GM06990 (cell line): ENCODE results near the gene PLXNB2.

Experiments used
- DNase-seq: peaks from one replicate; pipeline ENCODE4 v3.0.0-alpha.2; 2011; ENCODE audit not compliant: insufficient read length; ENCODE audit errors: extremely low read depth
- H3K27me3 ChIP-seq: replicated peaks from 2 replicates; pipeline ENCODE4 v1.6.0; 2011; ENCODE audit warnings: low read length; ENCODE audit not compliant: control insufficient read depth, insufficient read depth
- H3K36me3 ChIP-seq: 2 replicates; pipeline ENCODE4 v1.5.1; 2011; ENCODE audit warnings: low read length; ENCODE audit not compliant: control insufficient read depth, insufficient read depth
- H3K4me3 ChIP-seq: replicated peaks from 2 replicates; pipeline ENCODE4 v1.5.1; 2011; ENCODE audit warnings: low read depth, mild to moderate bottlenecking, control low read depth, low read length
- TF ChIP-seq, protein P1 (sequence below): IDR thresholded peaks from 2 replicates; pipeline ENCODE4 v1.5.1; 2011; ENCODE audit warnings: low read length, control low read depth, mild to moderate bottlenecking, inconsistent platforms; ENCODE audit not compliant: insufficient read depth, poor library complexity, severe bottlenecking

Gene PLXNB2

DNA sequence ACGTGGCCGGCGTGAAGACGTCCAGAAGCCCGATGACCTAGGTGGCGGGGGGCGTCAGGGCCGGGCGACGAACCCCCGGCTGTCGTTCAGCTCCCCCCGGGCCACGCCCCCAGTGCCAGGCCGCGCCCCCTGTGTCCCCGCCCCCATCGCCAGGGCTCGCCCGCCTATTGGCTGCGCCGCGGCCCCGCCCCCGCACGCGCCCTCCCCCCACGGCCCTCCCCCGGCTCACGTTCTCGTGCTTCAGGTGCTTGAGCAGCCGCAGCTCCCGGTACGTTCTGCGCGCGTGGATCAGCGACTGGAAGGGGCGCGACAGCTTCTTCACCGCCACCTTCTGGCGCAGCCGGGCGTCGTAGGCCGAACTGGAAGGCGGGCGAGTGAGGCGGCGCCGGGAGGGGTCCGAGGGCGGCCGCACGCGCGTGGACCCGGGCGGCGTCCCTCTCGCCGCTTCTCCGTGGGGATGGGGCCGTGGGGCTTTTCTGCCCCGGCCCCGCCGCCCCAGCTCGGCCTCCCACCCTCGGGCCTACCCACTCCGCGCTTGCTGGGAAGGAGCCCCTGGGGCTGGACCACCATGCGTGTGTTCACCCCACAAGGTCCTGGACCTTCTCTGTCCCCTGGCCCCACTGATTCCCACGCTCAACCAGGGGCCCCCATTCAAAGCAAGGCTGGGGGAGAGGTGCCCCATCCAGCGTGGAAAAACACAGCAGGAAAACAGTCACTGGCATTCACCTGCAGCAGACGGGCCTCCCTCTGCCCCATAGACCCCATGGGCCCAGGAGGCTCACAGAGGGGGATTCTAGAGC, 39.7 kb downstream of the PLXNB2 start:
- Histone ChIP-seq H3K27me3 (no peaks in the 10 kb centered on the region), H3K36me3 (no peaks in the 10 kb centered on the region; the same call in 1 of the 2 replicates), H3K4me3 (no peak overlapping the region)
- DNase-seq: peak; percentile 55
- TF ChIP-seq, protein P1, sequence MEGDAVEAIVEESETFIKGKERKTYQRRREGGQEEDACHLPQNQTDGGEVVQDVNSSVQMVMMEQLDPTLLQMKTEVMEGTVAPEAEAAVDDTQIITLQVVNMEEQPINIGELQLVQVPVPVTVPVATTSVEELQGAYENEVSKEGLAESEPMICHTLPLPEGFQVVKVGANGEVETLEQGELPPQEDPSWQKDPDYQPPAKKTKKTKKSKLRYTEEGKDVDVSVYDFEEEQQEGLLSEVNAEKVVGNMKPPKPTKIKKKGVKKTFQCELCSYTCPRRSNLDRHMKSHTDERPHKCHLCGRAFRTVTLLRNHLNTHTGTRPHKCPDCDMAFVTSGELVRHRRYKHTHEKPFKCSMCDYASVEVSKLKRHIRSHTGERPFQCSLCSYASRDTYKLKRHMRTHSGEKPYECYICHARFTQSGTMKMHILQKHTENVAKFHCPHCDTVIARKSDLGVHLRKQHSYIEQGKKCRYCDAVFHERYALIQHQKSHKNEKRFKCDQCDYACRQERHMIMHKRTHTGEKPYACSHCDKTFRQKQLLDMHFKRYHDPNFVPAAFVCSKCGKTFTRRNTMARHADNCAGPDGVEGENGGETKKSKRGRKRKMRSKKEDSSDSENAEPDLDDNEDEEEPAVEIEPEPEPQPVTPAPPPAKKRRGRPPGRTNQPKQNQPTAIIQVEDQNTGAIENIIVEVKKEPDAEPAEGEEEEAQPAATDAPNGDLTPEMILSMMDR: no peak

DNA sequence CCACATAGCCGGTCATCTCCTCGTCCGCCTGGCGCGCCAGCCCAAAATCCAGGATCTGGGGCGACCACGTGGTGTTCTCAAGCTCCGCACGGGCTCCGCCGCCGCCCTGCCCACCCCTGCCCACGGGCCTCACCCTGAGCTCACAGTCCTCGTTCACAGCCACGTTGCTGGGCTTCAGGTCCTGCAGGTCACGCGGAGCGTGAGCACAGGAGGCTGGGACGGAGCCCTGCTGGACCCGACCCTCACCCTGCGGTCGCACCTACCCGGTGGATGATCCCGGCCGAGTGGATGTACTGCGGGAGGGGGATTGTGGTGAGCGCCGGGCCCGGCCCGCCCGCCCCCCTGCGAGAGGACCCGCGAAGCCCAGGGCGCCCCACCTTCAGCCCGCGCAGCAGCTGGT, 40.5 kb downstream of the PLXNB2 start:
- Histone ChIP-seq H3K27me3 (no peaks in the 10 kb centered on the region), H3K4me3 (no peak overlapping the region), H3K36me3 (no peaks in the 10 kb centered on the region; the same call in none of the 2 replicates)
- TF ChIP-seq, protein P1: no peak
- no peak for DNase-seq

DNA sequence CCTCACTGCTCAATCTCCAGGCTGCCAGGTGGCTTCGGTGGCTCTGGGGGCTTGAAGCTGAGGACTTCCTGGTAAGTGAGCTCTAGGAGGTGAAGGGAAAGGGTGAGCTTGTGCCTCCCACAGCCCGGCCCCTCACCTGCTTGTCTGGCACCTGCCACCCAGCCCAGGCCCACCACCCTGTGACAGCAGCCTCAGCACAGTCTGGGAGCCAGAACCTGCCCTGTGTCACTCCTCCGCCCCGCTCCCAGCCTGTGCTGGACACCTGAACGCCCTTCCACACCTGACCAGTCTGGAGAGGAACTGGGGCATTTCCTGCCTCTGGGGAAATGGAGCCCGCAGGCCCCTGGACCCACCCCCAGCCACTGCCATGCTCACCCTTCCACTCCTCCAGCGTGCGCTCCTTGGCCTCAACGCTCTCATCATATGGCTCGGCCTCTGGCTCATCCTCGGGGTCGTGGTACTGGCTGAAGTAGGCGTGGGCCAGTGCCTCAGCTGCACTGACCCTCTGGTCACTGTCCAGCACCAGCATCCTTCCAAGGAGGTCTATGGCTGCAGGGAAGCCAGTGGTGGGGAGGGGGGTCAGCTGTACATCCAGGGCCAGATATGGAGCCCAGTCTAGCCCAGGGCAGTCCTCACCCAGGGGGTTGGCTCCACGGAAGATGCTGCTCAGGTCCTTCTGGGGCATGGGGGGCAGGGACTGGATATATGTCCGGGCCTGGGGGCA, 42.3 kb downstream of the PLXNB2 start:
- H3K27me3 ChIP-seq: no peaks in the 10 kb centered on the region
- TF ChIP-seq, protein P1: no peak
- no peak overlapping the region for H3K4me3 ChIP-seq
- DNase-seq: no peak
- H3K36me3 ChIP-seq: no peaks in the 10 kb centered on the region; the same call in none of the 2 replicates

DNA sequence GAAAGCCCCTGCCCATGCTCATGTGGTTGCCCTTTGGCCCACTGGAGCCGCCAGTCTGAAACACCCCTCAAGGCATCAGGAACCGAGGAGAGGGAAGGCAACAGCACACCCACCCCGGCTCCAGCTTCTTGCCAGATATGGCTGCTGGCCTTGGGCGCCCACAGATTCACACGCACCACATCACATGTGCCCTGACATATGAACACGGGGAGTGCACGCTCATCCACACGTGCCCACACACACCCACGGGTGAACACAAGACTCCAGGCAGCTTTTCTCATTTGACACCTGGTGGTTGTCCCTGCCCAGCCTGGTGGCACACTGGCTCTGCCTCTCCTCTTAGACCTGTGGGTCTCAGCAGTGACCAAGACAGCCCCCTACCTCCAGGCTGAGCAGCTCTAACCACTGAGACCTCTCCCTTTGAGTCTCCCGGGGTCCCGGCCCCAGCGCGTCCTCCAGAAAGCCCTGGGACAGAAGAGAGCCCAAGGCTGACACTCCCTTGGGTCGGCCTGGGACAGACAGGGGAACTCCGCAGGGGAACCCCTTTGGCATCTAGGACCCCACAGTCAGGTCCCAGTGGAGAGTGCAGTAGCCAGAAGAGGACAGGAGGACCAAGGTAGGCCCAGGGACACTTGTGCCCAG, 43.2 kb downstream of the PLXNB2 start:
- DNase-seq: no peak
- TF ChIP-seq, protein P1: no peak
- Histone ChIP-seq H3K27me3 (no peaks in the 10 kb centered on the region), H3K36me3 (no peaks in the 10 kb centered on the region; the same call in none of the 2 replicates), H3K4me3 (no peak overlapping the region)

DNA sequence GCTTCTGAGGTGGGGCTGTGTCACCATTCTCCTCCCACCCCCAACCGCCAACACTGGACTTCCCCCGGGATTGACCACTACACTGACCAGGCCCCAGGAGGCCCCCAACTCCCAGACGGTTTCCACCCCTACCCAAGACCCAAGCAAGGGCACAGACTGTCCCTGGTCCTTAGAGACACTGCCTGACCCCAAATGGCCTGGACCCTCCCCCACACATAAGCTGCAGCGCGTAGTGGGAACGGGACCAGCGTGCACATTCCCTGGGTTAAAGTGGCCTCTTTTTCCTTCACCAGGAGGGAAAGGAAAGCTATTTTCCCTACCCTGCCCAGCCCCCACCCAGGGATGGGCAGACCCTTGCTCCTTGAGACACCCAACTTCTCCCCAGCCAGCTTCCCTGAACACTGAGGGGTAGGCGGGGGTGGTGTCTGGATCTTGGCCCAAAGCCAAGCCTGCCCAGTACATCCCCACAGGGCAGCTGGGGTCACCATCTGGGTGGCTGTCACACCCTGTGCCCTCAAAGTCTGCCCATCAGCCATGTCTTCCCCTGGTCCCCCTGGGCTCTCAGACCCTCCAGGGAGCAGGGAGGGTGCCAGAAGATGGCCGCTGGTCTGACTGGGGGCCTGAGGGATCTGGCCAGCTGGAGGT, 44.4 kb downstream of the PLXNB2 start:
- TF ChIP-seq, protein P1: no peak
- Histone ChIP-seq H3K4me3 (no peak overlapping the region), H3K36me3 (no peaks in the 10 kb centered on the region; the same call in none of the 2 replicates), H3K27me3 (no peaks in the 10 kb centered on the region)
- no peak for DNase-seq
